LHCN-M2 (cell line): ENCODE measurements around the gene NR2F1. TPM values are rescaled to one million over a fixed set of nuclear protein-coding genes. Genes with fewer than 3 reads are reported as not detected.

Source experiments
- DNase-seq: peaks from one replicate; pipeline ENCODE4 v3.0.0-alpha.2; 2012; ENCODE audit warnings: low read depth
- total RNA-seq: library from RNA; depleted of rRNA; stranded (reverse); fragments of >200 nt; gene quantifications from 2 replicates; pipeline ENCODE4 v1.2.3, GENCODE V29; 2014; rRNA removed

The NR2F1 gene
- total RNA-seq, 1 experiment from 2014 or later = 16.8 TPM

DNA sequence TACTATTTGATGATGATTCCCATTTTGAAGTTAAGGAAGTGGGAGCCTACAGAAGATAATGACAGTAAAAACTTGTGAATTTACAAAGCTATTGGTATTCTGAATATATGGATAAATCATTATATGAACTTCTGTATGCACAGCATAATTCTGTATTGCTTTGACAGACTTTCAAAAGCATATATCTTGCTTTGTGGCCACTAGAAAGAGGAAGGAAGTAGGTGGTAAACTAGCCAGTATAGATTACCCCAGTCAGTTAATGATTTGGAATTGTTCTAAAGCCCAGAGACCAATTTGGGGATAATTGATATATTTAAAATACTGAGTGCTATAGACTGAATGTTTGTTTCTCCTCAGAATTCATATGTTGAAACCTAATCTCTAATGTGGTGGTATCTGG lies 53.0 kb downstream of the NR2F1 start:
- no peak for DNase-seq

DNA sequence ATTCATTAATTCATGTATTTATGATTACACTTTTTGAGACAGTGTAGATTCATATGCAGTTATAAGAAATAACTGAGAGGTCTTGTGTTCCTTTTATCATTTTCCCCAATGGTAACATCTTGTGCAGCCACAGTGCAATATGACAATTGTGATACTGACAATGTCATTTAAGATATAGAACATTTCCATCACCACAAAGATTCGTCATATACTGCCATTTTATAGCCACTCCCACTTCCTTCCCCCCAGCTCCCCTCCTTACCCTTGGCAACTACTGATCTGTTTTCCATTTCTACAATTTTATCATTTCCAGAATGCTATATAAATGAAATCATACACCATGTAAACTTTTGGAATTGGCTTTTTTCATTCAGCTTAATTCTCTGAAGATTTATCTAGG lies 53.8 kb downstream of the NR2F1 start:
- DNase-seq = no peak

DNA sequence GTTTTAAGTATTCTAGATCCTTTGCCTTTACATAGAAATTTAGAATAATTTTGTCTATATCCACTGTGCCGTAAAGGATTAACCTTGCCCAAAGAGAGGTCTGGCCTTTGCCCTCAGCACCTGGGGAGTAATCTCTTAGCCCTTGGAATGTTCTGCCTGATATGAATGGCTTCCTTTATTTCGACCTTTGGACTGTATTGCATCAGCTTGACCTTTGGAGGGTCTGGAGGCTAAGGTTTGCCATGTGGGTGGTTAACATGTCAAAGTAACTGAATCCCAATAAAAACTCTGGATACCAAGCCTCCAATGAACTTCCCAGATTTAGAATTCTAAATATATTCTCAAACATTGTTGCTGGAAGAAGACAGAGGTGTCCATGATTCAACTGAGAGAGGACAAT lies 54.7 kb downstream of the NR2F1 start:
- DNase-seq = no peak

DNA sequence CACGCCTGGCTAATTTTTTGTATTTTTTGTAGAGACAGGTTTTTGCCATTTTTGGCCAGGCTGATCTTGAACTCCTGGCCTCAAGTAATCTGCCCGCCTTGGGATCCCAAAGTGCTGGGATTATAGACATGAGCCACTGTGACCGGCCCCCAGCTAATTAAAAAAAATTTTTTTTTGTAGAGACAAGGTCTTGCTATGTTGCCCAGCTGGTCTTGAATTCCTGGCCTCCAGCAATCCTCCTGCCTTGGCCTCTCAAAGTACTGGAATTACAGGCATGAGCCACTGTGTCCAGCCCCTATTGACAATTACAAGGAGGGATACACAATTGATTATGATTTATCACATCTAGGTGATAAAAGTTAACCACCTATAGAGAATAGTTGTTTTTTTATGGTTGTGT lies 59.5 kb downstream of the NR2F1 start:
- no peak for DNase-seq

Other genes with a start within 250 kb of the NR2F1 start
- gene NR2F1-AS1, start 2.0 kb upstream of the NR2F1 start, total RNA-seq = 10.4 and 10.8 TPM in 2 replicates
- gene POU5F2, start 158.4 kb downstream of the NR2F1 start, total RNA-seq = 0.13 and 0.29 TPM in 2 replicates